Measurements from ENCODE around the gene RCOR3. TPM values are rescaled to one million over a fixed set of nuclear protein-coding genes. Genes with fewer than 3 reads are reported as not detected.
"Not testable (repeated sequence)": the region's sequence is repeated elsewhere in the genome, so short reads cannot be mapped to it uniquely, and the experiment has no call there.

Gene RCOR3
- total and polyA plus RNA-seq, 8 donors, result 19.0 to 34.6 (median 25.5) TPM

DNA sequence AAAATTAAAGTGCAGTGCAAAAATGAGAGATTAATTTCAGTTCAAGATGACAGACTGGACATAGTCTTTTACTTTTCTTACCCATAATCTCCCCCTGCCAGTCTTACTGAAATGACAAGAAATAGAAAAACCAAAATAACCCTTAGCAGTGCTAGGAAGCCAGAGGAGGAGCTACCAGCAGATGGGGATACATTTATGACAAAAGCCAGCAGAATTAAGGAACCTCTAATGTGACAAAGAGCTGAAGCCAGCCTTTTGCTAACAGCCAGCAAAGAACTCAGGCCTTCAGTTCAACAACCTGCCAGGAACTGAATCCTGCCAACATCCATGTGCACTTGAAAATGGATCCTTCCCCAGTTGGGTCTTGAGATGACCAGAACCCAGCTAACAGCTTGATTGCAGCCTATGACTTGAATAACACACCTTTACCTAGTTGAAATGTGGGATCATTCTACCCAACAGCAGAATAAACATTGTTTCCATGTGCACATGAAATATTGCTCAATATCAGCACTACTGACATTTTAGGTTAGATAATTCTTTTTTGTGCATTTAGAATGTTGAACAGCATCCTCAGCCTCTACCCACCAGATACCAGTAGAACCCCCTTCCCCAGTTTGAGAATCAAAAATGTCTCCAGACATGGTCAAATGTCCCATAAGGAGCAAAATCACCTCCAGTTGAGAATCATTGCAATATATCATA lies 59.6 kb downstream of the RCOR3 start:
- DNase-seq, result no peak
- Histone ChIP-seq H3K27ac (no peak overlapping the region), H3K36me3 (peaks cover 0 to 12% (median 8%) of the 10 kb centered on the region in 3 donors), H3K9me3 (no peaks in the 10 kb centered on the region), H3K4me3 (no peak overlapping the region), H3K4me1 (no peaks in the 10 kb centered on the region), H3K27me3 (no peaks in the 10 kb centered on the region)
- intact Hi-C loops (cut with DNase I), result no loop called here
- ATAC-seq, result no peak
- TF ChIP-seq, protein P1, sequence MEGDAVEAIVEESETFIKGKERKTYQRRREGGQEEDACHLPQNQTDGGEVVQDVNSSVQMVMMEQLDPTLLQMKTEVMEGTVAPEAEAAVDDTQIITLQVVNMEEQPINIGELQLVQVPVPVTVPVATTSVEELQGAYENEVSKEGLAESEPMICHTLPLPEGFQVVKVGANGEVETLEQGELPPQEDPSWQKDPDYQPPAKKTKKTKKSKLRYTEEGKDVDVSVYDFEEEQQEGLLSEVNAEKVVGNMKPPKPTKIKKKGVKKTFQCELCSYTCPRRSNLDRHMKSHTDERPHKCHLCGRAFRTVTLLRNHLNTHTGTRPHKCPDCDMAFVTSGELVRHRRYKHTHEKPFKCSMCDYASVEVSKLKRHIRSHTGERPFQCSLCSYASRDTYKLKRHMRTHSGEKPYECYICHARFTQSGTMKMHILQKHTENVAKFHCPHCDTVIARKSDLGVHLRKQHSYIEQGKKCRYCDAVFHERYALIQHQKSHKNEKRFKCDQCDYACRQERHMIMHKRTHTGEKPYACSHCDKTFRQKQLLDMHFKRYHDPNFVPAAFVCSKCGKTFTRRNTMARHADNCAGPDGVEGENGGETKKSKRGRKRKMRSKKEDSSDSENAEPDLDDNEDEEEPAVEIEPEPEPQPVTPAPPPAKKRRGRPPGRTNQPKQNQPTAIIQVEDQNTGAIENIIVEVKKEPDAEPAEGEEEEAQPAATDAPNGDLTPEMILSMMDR (IDR thresholded peaks at IDR 0.05), result no peak
- FAIRE-seq, result no peak

DNA sequence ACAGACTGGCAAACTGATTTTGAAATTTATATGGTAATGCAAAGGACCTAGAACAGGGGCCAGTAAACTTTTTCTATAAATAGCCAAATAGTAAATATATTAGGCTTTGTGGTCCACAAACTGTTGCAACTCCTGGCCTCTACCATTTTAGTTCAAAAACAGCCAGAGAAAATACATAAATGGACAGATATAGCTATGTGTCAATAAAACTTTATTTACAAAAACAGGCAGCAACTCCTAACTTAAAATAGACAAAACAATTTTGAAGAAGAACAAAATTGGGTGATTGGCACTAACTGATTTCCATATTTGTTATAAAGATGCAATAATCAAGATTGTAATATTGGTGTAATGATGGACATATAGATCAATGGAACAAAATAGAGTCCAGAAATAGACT lies 60.7 kb downstream of the RCOR3 start:
- H3K27ac ChIP-seq, result no peak overlapping the region
- FAIRE-seq, result no peak
- H3K9me3 ChIP-seq, result no peaks in the 10 kb centered on the region
- no peaks in the 10 kb centered on the region for H3K4me1 ChIP-seq
- no peaks in the 10 kb centered on the region for H3K27me3 ChIP-seq
- TF ChIP-seq, protein P1 (IDR thresholded peaks at IDR 0.05), result no peak
- peaks cover 0 to 2% (median under 1%) of the 10 kb centered on the region in 3 donors for H3K36me3 ChIP-seq
- no peak for ATAC-seq
- intact Hi-C loops (cut with DNase I), result loop anchor here in 1 of 3 donors (10.0 kb wide), 1 partner anchor 155 kb away; no protein-coding TSS in a partner anchor
- no peak for DNase-seq
- H3K4me3 ChIP-seq, result no peak overlapping the region

DNA sequence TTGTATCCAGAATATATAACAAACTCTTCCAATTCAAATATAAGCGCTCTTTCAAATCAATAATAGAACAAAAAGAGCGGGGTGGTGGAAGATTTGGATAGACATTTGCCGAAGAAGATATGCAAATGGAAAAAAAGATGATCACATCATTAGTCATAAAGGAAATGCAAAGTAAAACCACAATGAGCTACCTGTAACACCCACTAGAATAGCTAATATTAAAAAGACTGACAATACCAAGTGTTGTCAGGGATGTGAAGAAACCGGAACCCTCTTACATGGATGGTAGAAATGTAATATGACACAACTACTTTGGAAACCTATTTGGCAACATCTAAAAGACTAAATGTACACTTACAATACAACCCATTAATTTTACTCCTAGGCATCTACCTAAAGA lies 61.8 kb downstream of the RCOR3 start:
- intact Hi-C loops (cut with DNase I), result loop anchor here in 1 of 3 donors (10.0 kb wide), 1 partner anchor 154 kb away; no protein-coding TSS in a partner anchor
- Histone ChIP-seq H3K4me1 (peaks cover 0 to 3% (median 0%) of the 10 kb centered on the region in 3 donors), H3K27ac (no peak overlapping the region), H3K4me3 (no peak overlapping the region), H3K27me3 (no peaks in the 10 kb centered on the region), H3K9me3 (no peaks in the 10 kb centered on the region), H3K36me3 (no peaks in the 10 kb centered on the region)
- ATAC-seq, result no peak
- DNase-seq, result no peak
- WGBS, 2 donors, result 70 to 81% methylated on average over 4 of the region's 4 CpGs
- no peak for FAIRE-seq
- TF ChIP-seq, protein P1 (IDR thresholded peaks at IDR 0.05), result no peak

DNA sequence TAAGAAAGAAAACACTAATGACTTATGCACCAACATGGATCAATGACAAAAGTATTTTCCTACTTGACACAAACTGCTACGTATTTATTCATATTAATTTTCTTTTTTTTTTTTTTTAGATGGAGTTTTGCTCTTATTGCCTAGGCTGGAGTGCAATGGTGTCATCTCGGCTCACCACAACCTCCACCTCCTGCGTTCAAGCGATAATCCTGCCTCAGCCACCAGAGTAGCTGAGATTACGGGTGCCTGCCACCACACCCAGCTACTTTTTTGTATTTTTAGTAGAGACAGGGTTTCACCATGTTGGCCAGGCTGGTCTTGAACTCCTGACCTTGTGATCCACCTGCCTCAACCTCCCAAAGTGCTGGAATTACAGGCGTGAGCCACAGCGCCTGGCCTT lies 62.5 kb downstream of the RCOR3 start:
- not testable (repeated sequence) for ATAC-seq, H3K4me3 ChIP-seq, H3K36me3 ChIP-seq, H3K9me3 ChIP-seq, DNase-seq, H3K27me3 ChIP-seq, H3K27ac ChIP-seq, H3K4me1 ChIP-seq, FAIRE-seq
- WGBS, 2 donors, result 89 to 90% methylated on average over 7 of the region's 7 CpGs
- intact Hi-C loops (cut with DNase I), result loop anchor here in 1 of 3 donors (10.0 kb wide), 1 partner anchor 153 kb away; no protein-coding TSS in a partner anchor

DNA sequence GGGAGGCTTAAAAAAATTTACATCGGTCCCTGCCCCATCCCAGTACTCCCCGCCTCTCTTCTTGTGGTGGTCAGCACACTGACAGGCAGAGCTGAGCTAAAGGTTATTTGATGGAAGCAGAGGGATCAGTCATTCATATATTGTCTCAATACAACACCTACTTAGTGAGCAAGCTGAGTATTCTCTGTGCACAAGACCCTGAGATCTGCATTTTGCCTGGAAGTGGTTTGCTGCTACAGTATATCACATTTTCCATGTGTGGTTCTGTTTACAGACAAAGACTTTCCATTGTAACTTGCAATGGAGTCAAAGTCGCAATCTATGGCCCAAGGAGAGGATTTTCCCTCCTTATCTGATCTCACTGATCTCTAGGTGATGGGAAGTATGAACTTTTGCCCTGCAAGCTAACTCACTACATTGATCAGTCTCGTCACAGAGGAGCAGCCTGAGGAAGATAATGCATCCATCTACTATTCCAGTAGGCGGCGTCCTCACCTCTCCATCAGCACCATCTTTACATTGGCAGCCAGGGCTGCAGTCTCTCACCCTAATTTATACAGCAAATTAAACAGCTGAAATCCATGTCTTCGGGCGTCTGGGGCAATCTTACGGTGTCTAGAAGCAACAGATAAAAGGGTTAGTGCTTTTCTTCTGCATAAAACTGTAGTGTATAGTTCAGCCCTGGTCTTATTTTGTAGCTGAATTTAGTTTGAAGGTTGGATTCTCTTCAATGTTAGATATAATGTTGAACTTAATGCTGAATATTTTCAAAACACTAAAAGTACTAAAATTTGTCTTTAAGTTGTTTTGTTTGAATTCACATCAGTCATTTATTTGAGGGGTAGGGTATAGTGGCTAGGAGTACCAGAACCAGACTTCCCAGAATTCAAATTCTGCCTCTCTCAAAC lies 64.2 kb downstream of the RCOR3 start:
- no peaks in the 10 kb centered on the region for H3K36me3 ChIP-seq
- TF ChIP-seq, protein P1 (IDR thresholded peaks at IDR 0.05), result peak; percentile 27 to 61 (median 44)
- no peak overlapping the region for H3K4me3 ChIP-seq
- no peak for FAIRE-seq
- WGBS, 2 donors, result 21 to 29% methylated on average over 9 of the region's 9 CpGs
- H3K27ac ChIP-seq, result no peak overlapping the region
- H3K4me1 ChIP-seq, result peaks cover 0 to 5% (median 0%) of the 10 kb centered on the region in 3 donors
- intact Hi-C loops (cut with DNase I), result loop anchor here in 1 of 3 donors (10.0 kb wide), 1 partner anchor 151 kb away; no protein-coding TSS in a partner anchor
- H3K27me3 ChIP-seq, result no peaks in the 10 kb centered on the region
- ATAC-seq, result peak in 3 of 4 donors; percentile 52 to 69 (median 56)
- no peaks in the 10 kb centered on the region for H3K9me3 ChIP-seq
- DNase-seq, result peak in 1 of 6 donors; percentile 51

Data from pancreas (tissue), 10 donors.